Caco-2 (cell line): ENCODE measurements around the gene BCOR. TPM values are rescaled to one million over a fixed set of nuclear protein-coding genes. Genes with fewer than 3 reads are reported as not detected.

Experiments
- BruUV-seq: library from RNA; stranded (reverse); fragments of 400-500 nt; replicated peaks from 2 replicates; lab custom pipeline; 2021; lab: Mats Ljungman, UMichigan
- CTCF ChIA-PET: fragments of 300-600 bp; sonication (Branson Sonifier 250); formaldehyde crosslinking; loops from one replicate; lab custom pipeline; 2022; ENCODE audit warnings: antibody characterized with exemption; lab: Charles Lee
- POLR2A ChIA-PET: fragments of 300-600 bp; sonication (Branson Sonifier 250); formaldehyde crosslinking; loops from one replicate; lab custom pipeline; 2022; ENCODE audit warnings: antibody characterized with exemption; lab: Charles Lee
- DNase-seq, 2 experiments: peaks; one replicate each; pipeline versions ENCODE4 v3.0.0 to v3.0.0-alpha.2; 2020 to 2022
- H3K27me3 ChIP-seq: replicated peaks from 2 replicates; pipeline ENCODE4 v1.6.0; 2011; ENCODE audit warnings: low read length; ENCODE audit not compliant: control insufficient read depth, insufficient read depth
- H3K36me3 ChIP-seq: 2 replicates; pipeline ENCODE4 v1.5.1; 2011; ENCODE audit warnings: low read length; ENCODE audit not compliant: control insufficient read depth, insufficient read depth
- H3K4me1 ChIP-seq: fragments of 250-450 bp; sonication (Bioruptor Pico); 2 replicates; pipeline ENCODE4 v1.5.1; 2020; ENCODE audit warnings: mild to moderate bottlenecking
- H3K4me3 ChIP-seq: 2 replicates; pipeline ENCODE4 v1.5.1; 2011; ENCODE audit warnings: low read depth, mild to moderate bottlenecking, control low read depth, low read length
- H3K9me3 ChIP-seq: fragments of 250-450 bp; sonication (Bioruptor Pico); 2 replicates; pipeline ENCODE4 v1.5.1; 2020; ENCODE audit warnings: mild to moderate bottlenecking, moderate library complexity
- H3K27ac Mint-ChIP-seq: one replicate; pipeline ENCODE4 v1.8.0; 2022; ENCODE audit warnings: mixed read lengths; ENCODE audit not compliant: unreplicated experiment
- H3K27me3 Mint-ChIP-seq: one replicate; pipeline ENCODE4 v1.8.0; 2022; ENCODE audit warnings: mixed read lengths; ENCODE audit not compliant: insufficient read depth, unreplicated experiment
- H3K36me3 Mint-ChIP-seq: one replicate; pipeline ENCODE4 v1.8.0; 2022; ENCODE audit warnings: mild to moderate bottlenecking, mixed read lengths; ENCODE audit not compliant: insufficient read depth, unreplicated experiment
- H3K4me1 Mint-ChIP-seq: one replicate; pipeline ENCODE4 v1.8.0; 2022; ENCODE audit warnings: low read depth, mixed read lengths; ENCODE audit not compliant: unreplicated experiment
- H3K4me3 Mint-ChIP-seq: one replicate; pipeline ENCODE4 v1.8.0; 2022; ENCODE audit warnings: mild to moderate bottlenecking, moderate library complexity, mixed read lengths; ENCODE audit not compliant: unreplicated experiment
- H3K9me3 Mint-ChIP-seq: one replicate; pipeline ENCODE4 v1.8.0; 2022; ENCODE audit warnings: mixed read lengths; ENCODE audit not compliant: unreplicated experiment
- CTCF ChIP-seq, 2 experiments: fragments of 200-600 bp in 1 of 2; IDR thresholded peaks; 1 replicate in 1 of 2; 2 replicates in 1 of 2; pipeline versions ENCODE4 v1.5.1 to v1.8.0; 2011 to 2022; ENCODE audit warnings: antibody characterized with exemption in 1 of 2, control low read depth in 1 of 2, inconsistent platforms in 1 of 2, low read depth in 1 of 2, low read length in 1 of 2, mild to moderate bottlenecking in 1 of 2, moderate library complexity in 1 of 2; ENCODE audit not compliant: insufficient read depth in 1 of 2, severe bottlenecking in 1 of 2, unreplicated experiment in 1 of 2
- intact Hi-C: fragments of 100-400 bp; cut with micrococcal nuclease; formaldehyde crosslinking; loops from one replicate; pipeline ENCODE4 v1.10.0; 2022; ENCODE audit not compliant: unreplicated experiment
- total RNA-seq: library from RNA; stranded (reverse); gene quantifications from 2 replicates; pipeline ENCODE4 v1.2.3, GENCODE V29; 2022

BCOR gene
- total RNA-seq, 1 experiment from 2014 or later: 16.2 TPM

DNA sequence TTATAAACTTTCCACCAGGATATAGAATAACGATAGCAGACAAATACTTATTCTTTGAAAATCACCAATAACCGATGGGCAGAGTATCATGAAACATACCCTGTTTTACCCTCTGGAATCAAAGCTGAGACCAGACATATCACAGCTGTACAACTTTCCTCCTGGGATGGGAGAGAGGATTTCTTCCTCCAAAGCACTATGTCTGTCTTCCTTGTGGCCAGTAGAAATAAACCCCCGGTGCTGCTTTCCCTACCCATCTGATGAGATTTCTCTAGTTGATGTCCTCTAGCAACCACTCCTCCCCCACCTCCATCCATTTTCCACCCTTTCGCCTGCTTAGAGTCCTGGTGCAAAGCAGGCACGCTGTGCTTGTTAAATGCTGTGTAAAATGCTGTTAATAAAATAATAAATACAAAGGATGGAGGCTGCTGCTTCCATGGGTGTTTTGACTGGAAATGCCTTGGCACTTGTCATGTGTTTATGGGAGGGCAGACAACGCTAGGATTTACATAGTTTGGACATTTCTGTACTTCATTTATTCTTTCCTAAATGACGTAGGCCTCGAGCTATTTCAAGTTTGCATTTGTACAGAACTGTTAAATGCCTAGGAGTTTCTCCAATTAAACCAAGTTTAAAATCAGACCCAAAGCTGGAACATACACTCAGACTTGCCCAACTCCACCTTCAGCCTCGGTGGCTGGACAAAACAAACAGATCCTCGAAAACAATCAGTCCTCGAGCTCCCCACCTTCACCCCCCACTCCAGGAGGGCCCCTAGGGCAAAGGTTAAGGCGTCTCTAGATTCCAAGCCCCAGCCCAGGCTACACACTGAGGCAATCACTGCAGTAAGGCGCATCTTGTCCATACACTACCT lies 10.1 kb downstream of the BCOR start:
- POLR2A ChIA-PET: interaction anchor here (0.6 kb wide), 1 partner anchor 10 kb away, joined by 6 read pairs; the partner anchor contains the start of gene BCOR
- Mint-ChIP-seq H3K4me3 (peak overlapping the region; percentile 50), H3K9me3 (no peaks in the 10 kb centered on the region), H3K36me3 (peaks cover 3% of the 10 kb centered on the region), H3K4me1 (peaks cover 9% of the 10 kb centered on the region), H3K27me3 (no peaks in the 10 kb centered on the region), H3K27ac (peak overlapping the region; percentile 51)
- Histone ChIP-seq H3K36me3 (no peaks in the 10 kb centered on the region), H3K4me3 (no peak overlapping the region), H3K9me3 (no peaks in the 10 kb centered on the region), H3K4me1 (peaks cover 21% of the 10 kb centered on the region), H3K27me3 (no peaks in the 10 kb centered on the region)
- CTCF ChIA-PET: interaction anchor here (0.9 kb wide), 1 partner anchor 211 kb away, joined by 4 read pairs; no protein-coding TSS in a partner anchor
- no peak for TF ChIP-seq CTCF (IDR thresholded peaks at IDR 0.05; ENCODE audit: insufficient read depth in 1 of 2, low read depth in 1 of 2, low read length in 1 of 2, severe bottlenecking in 1 of 2, unreplicated experiment in 1 of 2)
- DNase-seq: peak; percentile 69 to 73
- intact Hi-C loops: no loop called here
- no TSS peak for BruUV-seq

DNA sequence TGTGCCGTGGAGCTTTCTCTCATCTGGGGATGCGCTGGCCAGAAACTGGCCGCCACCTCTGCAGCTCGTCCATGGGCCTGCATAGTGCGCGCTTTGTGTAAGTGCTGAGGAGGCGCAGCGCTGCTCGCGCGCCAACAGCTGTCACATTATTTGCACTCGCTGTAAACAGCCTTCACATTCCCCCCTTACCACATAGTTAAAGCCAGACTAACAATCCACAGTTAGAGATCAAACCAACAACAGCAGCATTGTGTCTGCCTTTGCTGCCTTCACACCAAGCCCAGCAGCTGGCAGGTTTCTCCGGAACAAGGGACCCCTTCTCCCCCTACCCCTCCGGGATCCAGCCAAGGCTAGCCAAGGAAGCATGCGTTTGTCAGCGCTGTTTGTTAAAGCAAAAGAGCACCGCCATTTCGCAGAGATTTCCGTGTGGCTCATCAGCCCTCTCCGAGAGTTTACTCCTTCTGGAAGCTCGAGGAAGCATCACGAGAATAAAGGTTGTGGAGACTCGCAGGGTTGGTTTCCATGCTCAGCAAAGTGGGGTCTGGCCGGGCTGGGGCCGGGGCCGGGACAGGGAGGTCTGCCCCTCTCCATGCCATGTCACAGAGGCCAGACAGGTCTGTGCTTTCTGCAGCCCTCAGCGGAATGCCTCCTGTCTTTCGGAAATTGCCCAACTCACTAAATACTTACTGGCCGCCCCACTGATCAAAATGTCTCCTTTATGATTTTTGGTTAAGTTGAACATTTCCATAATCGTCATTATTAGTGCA lies 11.0 kb downstream of the BCOR start:
- intact Hi-C loops: no loop called here
- no peaks in the 10 kb centered on the region for H3K27me3 ChIP-seq
- H3K4me1 ChIP-seq: peaks cover 21% of the 10 kb centered on the region
- no peaks in the 10 kb centered on the region for H3K9me3 ChIP-seq
- peak overlapping the region; percentile 55 for H3K27ac Mint-ChIP-seq
- peaks cover 6% of the 10 kb centered on the region for H3K4me1 Mint-ChIP-seq
- POLR2A ChIA-PET: no interaction called here
- H3K4me3 Mint-ChIP-seq: no peak overlapping the region
- no TSS peak for BruUV-seq
- no peaks in the 10 kb centered on the region for H3K27me3 Mint-ChIP-seq
- H3K36me3 ChIP-seq: no peaks in the 10 kb centered on the region
- no peaks in the 10 kb centered on the region for H3K36me3 Mint-ChIP-seq
- no peak for TF ChIP-seq CTCF (IDR thresholded peaks at IDR 0.05; ENCODE audit: insufficient read depth in 1 of 2, low read depth in 1 of 2, low read length in 1 of 2, severe bottlenecking in 1 of 2, unreplicated experiment in 1 of 2)
- no peak for DNase-seq
- CTCF ChIA-PET: no interaction called here
- H3K9me3 Mint-ChIP-seq: no peaks in the 10 kb centered on the region
- no peak overlapping the region for H3K4me3 ChIP-seq

DNA sequence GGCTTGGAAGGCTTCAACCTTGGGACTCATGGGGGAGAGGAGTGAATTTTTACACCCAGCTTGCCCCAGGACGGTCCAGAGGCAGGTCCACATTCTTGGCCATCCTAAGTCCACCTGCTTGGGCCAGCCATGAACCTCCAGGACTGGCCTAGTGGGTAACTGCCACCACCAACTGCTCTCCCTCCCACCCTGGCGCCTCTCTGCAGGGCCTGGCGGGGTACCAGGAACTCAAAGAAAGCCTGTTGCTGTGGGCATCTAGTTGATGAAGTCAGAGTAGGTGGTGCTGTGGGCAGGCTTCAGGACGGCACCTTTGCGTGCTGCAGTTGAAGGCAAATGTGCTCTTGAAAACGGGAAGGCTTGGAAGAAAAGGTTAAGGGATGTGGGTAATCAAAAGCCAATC lies 12.0 kb downstream of the BCOR start:
- no peaks in the 10 kb centered on the region for H3K27me3 Mint-ChIP-seq
- ChIA-PET CTCF (no interaction called here), POLR2A (no interaction called here)
- BruUV-seq: no TSS peak
- Histone ChIP-seq H3K27me3 (no peaks in the 10 kb centered on the region), H3K36me3 (no peaks in the 10 kb centered on the region), H3K4me1 (peaks cover 14% of the 10 kb centered on the region), H3K9me3 (no peaks in the 10 kb centered on the region), H3K4me3 (no peak overlapping the region)
- H3K36me3 Mint-ChIP-seq: no peaks in the 10 kb centered on the region
- intact Hi-C loops: no loop called here
- no peak for TF ChIP-seq CTCF (IDR thresholded peaks at IDR 0.05; ENCODE audit: insufficient read depth in 1 of 2, low read depth in 1 of 2, low read length in 1 of 2, severe bottlenecking in 1 of 2, unreplicated experiment in 1 of 2)
- no peaks in the 10 kb centered on the region for H3K4me1 Mint-ChIP-seq
- H3K4me3 Mint-ChIP-seq: no peak overlapping the region
- no peak overlapping the region for H3K27ac Mint-ChIP-seq
- H3K9me3 Mint-ChIP-seq: no peaks in the 10 kb centered on the region
- DNase-seq: no peak
